Measurements from ENCODE around the gene LCN6. TPM values are rescaled to one million over a fixed set of nuclear protein-coding genes. Genes with fewer than 3 reads are reported as not detected.
A peak's percentile ranks its signal among the peaks of the same experiment; 100 is the strongest.

LCN6 gene
- total and polyA plus RNA-seq, 2 of the 13 experiments (the other 11 are each of a cell fraction or from before 2014, with no cell fraction given) = not detected

DNA sequence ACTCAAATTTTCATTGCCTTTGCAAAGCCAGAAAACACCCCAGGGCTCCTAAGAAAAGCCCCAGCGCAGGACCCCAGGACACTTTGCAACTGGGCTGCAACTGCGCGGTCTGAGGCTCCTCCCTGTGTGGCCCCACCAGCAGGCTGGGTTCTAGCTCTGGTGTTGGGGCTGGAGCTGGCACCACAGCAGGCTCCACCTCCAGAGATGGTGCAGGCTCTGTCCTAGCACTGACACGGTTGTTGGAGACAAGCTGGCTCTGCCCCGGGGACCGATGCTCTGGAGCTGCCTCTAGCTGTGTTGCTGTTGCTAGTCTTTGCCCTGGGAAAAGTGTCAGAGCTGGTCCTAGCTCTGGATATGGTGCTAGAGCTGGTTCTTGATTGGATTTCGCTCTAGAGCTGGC lies 19.2 kb downstream of the LCN6 start (continued):
- no peak for TF ChIP-seq MTF2 (CRISPR knock-in tag; IDR thresholded peaks at IDR 0.05; ENCODE audit: borderline replicate concordance)
- TF ChIP-seq RARA (CRISPR knock-in tag; IDR thresholded peaks at IDR 0.05) = no peak
- TF ChIP-seq HNRNPL (IDR thresholded peaks at IDR 0.05; ENCODE audit: low read depth, low read length) = 0 out of 2 replicates have a peak, but pooled peaks have one; percentile 14
- TF ChIP-seq ZSCAN22 (CRISPR knock-in tag; IDR thresholded peaks at IDR 0.05) = no peak
- TF ChIP-seq RBM22 (optimal IDR thresholded peaks at IDR 0.05; ENCODE audit: low read length) = peak; percentile 19
- no peak for TF ChIP-seq MYC (CRISPR knock-in tag; IDR thresholded peaks at IDR 0.05; ENCODE audit: borderline replicate concordance)
- no peak for TF ChIP-seq ZNF562 (CRISPR knock-in tag; IDR thresholded peaks at IDR 0.05; ENCODE audit: borderline replicate concordance)
- TF ChIP-seq U2AF1 (optimal IDR thresholded peaks at IDR 0.05; ENCODE audit: low read depth, low read length) = no peak
- TF ChIP-seq EED (CRISPR knock-in tag; IDR thresholded peaks at IDR 0.05) = no peak
- TF ChIP-seq, protein P1, sequence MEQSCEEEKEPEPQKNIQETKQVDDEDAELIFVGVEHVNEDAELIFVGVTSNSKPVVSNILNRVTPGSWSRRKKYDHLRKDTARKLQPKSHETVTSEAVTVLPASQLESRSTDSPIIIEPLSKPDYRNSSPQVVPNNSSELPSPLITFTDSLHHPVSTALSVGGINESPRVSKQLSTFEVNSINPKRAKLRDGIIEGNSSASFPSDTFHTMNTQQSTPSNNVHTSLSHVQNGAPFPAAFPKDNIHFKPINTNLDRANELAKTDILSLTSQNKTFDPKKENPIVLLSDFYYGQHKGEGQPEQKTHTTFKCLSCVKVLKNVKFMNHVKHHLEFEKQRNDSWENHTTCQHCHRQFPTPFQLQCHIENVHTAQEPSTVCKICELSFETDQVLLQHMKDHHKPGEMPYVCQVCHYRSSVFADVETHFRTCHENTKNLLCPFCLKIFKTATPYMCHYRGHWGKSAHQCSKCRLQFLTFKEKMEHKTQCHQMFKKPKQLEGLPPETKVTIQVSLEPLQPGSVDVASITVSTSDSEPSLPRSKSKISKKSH (CRISPR knock-in tag; IDR thresholded peaks at IDR 0.05; ENCODE audit: borderline replicate concordance) = 0 out of 2 replicates have a peak, but pooled peaks have one; percentile 12
- no peak for TF ChIP-seq GPN1 (CRISPR knock-in tag; IDR thresholded peaks at IDR 0.05; ENCODE audit: borderline replicate concordance)
- no peak for TF ChIP-seq ZBTB42 (CRISPR knock-in tag; IDR thresholded peaks at IDR 0.05)
- TF ChIP-seq ZNF670 (CRISPR knock-in tag; IDR thresholded peaks at IDR 0.05; ENCODE audit: borderline replicate concordance) = no peak
- no peak for TF ChIP-seq ZNF605 (CRISPR knock-in tag; IDR thresholded peaks at IDR 0.05)
- no peak for TF ChIP-seq STAG1 (CRISPR knock-in tag; IDR thresholded peaks at IDR 0.05)
- TF ChIP-seq, protein P2, sequence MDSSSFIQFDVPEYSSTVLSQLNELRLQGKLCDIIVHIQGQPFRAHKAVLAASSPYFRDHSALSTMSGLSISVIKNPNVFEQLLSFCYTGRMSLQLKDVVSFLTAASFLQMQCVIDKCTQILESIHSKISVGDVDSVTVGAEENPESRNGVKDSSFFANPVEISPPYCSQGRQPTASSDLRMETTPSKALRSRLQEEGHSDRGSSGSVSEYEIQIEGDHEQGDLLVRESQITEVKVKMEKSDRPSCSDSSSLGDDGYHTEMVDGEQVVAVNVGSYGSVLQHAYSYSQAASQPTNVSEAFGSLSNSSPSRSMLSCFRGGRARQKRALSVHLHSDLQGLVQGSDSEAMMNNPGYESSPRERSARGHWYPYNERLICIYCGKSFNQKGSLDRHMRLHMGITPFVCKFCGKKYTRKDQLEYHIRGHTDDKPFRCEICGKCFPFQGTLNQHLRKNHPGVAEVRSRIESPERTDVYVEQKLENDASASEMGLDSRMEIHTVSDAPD (CRISPR knock-in tag; IDR thresholded peaks at IDR 0.05) = no peak
- no peak for TF ChIP-seq SUZ12 (IDR thresholded peaks at IDR 0.05; ENCODE audit: low read depth, low read length)
- TF ChIP-seq, protein P3, sequence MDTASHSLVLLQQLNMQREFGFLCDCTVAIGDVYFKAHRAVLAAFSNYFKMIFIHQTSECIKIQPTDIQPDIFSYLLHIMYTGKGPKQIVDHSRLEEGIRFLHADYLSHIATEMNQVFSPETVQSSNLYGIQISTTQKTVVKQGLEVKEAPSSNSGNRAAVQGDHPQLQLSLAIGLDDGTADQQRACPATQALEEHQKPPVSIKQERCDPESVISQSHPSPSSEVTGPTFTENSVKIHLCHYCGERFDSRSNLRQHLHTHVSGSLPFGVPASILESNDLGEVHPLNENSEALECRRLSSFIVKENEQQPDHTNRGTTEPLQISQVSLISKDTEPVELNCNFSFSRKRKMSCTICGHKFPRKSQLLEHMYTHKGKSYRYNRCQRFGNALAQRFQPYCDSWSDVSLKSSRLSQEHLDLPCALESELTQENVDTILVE (CRISPR knock-in tag; IDR thresholded peaks at IDR 0.05) = no peak
- TF ChIP-seq XRCC5 (optimal IDR thresholded peaks at IDR 0.05; ENCODE audit: low read length) = no peak
- no peak for TF ChIP-seq ZNF713 (CRISPR knock-in tag; IDR thresholded peaks at IDR 0.05)
- no peak for TF ChIP-seq CEBPG (CRISPR knock-in tag; IDR thresholded peaks at IDR 0.05)
- TF ChIP-seq SRSF1 (optimal IDR thresholded peaks at IDR 0.05; ENCODE audit: low read depth, low read length) = peak; percentile 20
- TF ChIP-seq, protein P4, sequence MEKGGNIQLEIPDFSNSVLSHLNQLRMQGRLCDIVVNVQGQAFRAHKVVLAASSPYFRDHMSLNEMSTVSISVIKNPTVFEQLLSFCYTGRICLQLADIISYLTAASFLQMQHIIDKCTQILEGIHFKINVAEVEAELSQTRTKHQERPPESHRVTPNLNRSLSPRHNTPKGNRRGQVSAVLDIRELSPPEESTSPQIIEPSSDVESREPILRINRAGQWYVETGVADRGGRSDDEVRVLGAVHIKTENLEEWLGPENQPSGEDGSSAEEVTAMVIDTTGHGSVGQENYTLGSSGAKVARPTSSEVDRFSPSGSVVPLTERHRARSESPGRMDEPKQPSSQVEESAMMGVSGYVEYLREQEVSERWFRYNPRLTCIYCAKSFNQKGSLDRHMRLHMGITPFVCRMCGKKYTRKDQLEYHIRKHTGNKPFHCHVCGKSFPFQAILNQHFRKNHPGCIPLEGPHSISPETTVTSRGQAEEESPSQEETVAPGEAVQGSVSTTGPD (CRISPR knock-in tag; IDR thresholded peaks at IDR 0.05) = no peak
- TF ChIP-seq, protein P5, sequence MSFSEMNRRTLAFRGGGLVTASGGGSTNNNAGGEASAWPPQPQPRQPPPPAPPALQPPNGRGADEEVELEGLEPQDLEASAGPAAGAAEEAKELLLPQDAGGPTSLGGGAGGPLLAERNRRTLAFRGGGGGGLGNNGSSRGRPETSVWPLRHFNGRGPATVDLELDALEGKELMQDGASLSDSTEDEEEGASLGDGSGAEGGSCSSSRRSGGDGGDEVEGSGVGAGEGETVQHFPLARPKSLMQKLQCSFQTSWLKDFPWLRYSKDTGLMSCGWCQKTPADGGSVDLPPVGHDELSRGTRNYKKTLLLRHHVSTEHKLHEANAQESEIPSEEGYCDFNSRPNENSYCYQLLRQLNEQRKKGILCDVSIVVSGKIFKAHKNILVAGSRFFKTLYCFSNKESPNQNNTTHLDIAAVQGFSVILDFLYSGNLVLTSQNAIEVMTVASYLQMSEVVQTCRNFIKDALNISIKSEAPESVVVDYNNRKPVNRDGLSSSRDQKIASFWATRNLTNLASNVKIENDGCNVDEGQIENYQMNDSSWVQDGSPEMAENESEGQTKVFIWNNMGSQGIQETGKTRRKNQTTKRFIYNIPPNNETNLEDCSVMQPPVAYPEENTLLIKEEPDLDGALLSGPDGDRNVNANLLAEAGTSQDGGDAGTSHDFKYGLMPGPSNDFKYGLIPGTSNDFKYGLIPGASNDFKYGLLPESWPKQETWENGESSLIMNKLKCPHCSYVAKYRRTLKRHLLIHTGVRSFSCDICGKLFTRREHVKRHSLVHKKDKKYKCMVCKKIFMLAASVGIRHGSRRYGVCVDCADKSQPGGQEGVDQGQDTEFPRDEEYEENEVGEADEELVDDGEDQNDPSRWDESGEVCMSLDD (CRISPR knock-in tag; IDR thresholded peaks at IDR 0.05; ENCODE audit: borderline replicate concordance) = no peak
